Measurements from ENCODE around the gene KLK10.

- TF ChIP-seq POLR2AphosphoS5 (IDR thresholded peaks at IDR 0.05) (no peak), CTCF (IDR thresholded peaks at IDR 0.05) (no peak), POLR2A (IDR thresholded peaks at IDR 0.05) (no peak), EP300 (IDR thresholded peaks at IDR 0.05) (no peak)
These were observed 18.0 kb downstream of the KLK10 start, which contains the start of gene KLK8 for GRCh38 chr19:51001515-51001914.
